Activated CD4-positive, alpha-beta T cell treated with anti-CD3 and anti-CD28 coated beads for 48 hours (primary cell): ENCODE results near the gene IHH.

ENCODE experiments used
- DNase-seq: peaks from one replicate; pipeline ENCODE4 v3.0.0-alpha.2; 2020

Gene IHH

DNA sequence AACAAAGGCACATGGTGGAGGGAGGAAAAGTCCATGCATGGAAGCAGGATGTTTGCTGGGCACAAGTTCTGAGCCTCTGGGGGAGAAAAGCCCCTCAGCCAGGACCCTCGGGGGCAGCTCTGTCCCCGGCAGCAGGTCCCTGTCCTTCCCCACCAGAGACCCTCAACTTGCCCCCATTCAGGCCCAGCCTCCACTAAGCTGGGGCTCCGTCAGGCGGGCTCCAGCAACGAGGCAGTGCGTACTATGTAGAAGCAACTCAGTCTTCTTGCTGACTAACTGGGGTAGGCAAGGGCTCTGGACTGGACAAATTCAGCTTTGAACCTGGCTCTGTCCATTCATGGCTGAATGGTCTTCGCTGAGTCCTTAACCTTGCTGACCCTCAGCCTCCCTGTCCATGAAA, 42.4 kb downstream of the IHH start:
- DNase-seq, result no peak

DNA sequence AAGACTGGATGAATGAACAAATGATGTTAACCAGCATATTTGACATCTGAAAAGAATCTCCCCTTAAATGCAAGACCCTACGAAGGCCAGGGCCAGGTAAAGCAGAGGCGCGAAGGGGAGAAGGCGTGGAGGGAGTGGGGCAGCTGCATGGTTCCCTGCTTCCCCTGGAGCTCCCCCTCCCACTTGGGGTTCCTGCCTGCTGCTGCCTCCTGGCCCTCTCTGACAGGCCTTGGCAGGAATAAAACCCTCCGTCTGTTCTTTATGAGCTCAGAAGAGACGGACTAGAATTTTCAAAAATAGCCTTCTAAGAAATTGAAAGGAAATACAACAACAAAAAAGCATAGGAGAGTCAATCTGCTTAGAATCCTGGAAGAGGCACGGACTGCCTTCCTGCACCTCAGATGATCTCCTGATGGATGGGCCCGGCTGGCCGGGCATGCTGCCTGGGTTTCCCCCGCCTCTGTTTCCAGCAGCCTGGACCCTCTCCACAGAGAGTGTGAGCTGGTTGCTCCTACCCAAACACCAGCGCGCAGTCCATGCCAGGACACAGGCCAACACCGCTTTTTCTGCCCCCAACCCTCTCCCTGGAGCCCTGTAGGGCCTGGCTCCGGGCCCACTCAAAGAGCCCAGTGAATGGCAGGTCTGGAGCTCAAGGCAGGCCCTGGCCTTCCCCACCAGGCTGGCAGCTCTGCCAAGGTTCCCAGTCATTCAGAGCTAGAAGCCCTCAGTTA, 43.4 kb downstream of the IHH start:
- no peak for DNase-seq

DNA sequence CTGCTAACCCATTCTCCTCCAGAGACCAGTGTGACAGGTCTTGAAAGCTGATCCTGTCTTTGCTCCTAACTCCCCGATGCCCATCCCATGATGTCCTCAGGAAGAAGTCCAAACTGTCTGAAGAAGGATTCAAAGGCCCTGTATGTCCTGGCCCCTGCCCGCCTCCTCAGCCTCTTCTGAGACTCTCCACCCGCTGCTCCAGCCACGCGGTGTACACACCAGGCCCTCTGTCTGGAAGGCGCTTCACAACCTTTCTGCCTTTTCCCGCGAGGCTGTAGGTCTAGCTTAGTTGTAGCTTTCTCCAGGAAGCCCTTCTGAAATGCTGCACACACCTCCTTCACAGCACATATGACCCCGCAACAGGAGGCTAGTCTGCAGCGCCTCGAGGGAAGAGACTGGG, 44.0 kb downstream of the IHH start:
- no peak for DNase-seq

DNA sequence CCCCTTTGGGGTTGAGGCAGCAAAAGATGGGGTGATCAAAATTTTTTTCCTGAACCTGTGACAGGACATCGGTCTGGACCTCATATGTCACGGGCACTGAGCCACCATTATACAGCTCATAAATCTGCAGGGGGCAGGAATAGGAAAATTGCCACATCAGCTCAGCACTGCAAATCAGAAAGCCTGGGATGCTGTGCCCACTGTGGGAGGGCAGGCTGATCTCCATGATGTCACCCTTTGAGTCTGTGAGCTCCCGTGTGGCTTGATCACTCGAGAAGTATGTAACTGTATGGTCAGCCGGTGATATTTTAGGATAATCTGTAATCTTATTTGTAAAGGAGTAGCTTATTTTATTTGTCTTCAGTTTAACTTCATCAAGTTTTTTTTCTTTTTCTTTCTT, 49.8 kb downstream of the IHH start:
- no peak for DNase-seq

DNA sequence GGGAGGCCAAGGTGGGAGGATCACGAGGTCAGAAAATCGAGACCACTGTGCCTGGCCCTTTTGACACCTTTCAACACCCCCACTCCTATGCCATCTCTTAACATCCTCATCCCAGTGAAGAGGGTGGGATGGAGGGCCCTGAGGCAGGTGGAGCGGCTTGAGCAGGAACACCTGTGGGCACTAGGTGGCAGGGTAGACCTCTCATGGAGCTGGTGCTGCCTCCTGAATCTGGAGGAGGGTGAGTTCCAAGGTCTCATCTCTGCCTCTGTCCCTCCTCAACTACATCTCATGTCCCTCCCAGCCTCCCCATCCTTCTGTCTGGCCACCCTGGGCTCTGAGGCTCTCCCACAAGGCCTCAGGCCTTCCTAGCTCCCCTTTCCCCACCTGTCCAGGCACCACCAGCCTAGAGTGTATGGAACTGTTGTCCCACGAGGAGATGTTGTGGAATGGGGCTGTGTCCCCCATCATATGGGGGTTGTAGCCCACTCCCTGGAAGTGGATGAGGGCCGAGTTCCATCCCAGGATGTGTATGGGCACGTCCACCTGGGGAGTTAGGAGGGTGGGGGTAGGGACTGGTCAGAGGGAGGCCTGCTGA, 50.5 kb downstream of the IHH start:
- peak; percentile 43 for DNase-seq

DNA sequence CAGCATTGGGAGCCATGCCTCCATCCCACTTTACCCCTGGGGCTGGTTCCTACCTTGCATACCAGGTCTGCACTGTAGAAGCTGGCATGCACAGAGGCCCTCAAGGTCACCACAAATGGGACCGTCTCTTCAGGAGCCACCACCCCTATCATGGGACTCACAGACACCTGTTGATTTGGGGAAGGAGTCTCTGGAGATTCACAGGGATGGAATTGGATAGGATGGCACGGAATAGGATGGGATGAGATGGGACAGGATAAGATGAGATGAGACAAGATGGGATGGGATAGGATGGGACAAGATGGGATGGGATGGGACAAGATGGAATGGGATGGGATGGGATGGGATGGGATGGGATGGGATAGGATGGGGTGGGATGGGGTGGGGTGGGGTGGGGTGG, 51.4 kb downstream of the IHH start:
- DNase-seq, result no peak
